ENCODE results near the gene KCNK10. TPM values are rescaled to one million over a fixed set of nuclear protein-coding genes. Genes with fewer than 3 reads are reported as not detected.

Gene KCNK10
- total RNA-seq, 1 experiment from 2014 or later: 0.96 TPM

DNA sequence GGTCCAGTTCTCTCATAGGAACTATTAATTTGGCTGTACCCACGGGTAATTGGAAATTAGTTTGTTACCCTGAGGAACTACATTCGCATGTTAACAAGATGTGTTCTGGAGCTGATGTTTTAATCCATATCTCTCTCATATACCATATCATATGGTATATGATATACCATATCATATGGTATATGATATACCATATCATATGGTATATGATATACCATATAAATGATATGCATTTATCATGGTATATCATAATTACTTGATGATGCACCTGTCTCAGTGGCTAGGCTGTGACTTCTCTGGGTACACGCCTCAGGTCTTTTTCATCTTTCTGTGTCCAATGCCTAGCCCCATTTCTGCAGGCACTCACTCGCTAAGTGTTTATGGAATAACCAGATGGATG lies 13.0 kb downstream of the KCNK10 start:
- POLR2A ChIA-PET: no interaction called here
- TF ChIP-seq, protein P1, sequence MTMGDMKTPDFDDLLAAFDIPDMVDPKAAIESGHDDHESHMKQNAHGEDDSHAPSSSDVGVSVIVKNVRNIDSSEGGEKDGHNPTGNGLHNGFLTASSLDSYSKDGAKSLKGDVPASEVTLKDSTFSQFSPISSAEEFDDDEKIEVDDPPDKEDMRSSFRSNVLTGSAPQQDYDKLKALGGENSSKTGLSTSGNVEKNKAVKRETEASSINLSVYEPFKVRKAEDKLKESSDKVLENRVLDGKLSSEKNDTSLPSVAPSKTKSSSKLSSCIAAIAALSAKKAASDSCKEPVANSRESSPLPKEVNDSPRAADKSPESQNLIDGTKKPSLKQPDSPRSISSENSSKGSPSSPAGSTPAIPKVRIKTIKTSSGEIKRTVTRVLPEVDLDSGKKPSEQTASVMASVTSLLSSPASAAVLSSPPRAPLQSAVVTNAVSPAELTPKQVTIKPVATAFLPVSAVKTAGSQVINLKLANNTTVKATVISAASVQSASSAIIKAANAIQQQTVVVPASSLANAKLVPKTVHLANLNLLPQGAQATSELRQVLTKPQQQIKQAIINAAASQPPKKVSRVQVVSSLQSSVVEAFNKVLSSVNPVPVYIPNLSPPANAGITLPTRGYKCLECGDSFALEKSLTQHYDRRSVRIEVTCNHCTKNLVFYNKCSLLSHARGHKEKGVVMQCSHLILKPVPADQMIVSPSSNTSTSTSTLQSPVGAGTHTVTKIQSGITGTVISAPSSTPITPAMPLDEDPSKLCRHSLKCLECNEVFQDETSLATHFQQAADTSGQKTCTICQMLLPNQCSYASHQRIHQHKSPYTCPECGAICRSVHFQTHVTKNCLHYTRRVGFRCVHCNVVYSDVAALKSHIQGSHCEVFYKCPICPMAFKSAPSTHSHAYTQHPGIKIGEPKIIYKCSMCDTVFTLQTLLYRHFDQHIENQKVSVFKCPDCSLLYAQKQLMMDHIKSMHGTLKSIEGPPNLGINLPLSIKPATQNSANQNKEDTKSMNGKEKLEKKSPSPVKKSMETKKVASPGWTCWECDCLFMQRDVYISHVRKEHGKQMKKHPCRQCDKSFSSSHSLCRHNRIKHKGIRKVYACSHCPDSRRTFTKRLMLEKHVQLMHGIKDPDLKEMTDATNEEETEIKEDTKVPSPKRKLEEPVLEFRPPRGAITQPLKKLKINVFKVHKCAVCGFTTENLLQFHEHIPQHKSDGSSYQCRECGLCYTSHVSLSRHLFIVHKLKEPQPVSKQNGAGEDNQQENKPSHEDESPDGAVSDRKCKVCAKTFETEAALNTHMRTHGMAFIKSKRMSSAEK (CRISPR knock-in tag; IDR thresholded peaks at IDR 0.05; ENCODE audit: borderline replicate concordance): no peak
- TF ChIP-seq EMX1 (CRISPR knock-in tag; IDR thresholded peaks at IDR 0.05) (no peak), MXD4 (CRISPR knock-in tag; IDR thresholded peaks at IDR 0.05; ENCODE audit: borderline replicate concordance) (no peak), ZNF263 (CRISPR knock-in tag; IDR thresholded peaks at IDR 0.05; ENCODE audit: low read depth) (no peak), NFATC4 (CRISPR knock-in tag; IDR thresholded peaks at IDR 0.05) (no peak), ZNF138 (CRISPR knock-in tag; conservative IDR thresholded peaks at IDR 0.05) (no peak), NFE2L1 (CRISPR knock-in tag; IDR thresholded peaks at IDR 0.05) (no peak), RORB (CRISPR knock-in tag; IDR thresholded peaks at IDR 0.05) (no peak)
- TF ChIP-seq, protein P2, sequence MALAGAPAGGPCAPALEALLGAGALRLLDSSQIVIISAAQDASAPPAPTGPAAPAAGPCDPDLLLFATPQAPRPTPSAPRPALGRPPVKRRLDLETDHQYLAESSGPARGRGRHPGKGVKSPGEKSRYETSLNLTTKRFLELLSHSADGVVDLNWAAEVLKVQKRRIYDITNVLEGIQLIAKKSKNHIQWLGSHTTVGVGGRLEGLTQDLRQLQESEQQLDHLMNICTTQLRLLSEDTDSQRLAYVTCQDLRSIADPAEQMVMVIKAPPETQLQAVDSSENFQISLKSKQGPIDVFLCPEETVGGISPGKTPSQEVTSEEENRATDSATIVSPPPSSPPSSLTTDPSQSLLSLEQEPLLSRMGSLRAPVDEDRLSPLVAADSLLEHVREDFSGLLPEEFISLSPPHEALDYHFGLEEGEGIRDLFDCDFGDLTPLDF (CRISPR knock-in tag; IDR thresholded peaks at IDR 0.05): no peak
- TF ChIP-seq, protein P3, sequence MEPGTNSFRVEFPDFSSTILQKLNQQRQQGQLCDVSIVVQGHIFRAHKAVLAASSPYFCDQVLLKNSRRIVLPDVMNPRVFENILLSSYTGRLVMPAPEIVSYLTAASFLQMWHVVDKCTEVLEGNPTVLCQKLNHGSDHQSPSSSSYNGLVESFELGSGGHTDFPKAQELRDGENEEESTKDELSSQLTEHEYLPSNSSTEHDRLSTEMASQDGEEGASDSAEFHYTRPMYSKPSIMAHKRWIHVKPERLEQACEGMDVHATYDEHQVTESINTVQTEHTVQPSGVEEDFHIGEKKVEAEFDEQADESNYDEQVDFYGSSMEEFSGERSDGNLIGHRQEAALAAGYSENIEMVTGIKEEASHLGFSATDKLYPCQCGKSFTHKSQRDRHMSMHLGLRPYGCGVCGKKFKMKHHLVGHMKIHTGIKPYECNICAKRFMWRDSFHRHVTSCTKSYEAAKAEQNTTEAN (CRISPR knock-in tag; IDR thresholded peaks at IDR 0.05): no peak
- TF ChIP-seq, protein P4, sequence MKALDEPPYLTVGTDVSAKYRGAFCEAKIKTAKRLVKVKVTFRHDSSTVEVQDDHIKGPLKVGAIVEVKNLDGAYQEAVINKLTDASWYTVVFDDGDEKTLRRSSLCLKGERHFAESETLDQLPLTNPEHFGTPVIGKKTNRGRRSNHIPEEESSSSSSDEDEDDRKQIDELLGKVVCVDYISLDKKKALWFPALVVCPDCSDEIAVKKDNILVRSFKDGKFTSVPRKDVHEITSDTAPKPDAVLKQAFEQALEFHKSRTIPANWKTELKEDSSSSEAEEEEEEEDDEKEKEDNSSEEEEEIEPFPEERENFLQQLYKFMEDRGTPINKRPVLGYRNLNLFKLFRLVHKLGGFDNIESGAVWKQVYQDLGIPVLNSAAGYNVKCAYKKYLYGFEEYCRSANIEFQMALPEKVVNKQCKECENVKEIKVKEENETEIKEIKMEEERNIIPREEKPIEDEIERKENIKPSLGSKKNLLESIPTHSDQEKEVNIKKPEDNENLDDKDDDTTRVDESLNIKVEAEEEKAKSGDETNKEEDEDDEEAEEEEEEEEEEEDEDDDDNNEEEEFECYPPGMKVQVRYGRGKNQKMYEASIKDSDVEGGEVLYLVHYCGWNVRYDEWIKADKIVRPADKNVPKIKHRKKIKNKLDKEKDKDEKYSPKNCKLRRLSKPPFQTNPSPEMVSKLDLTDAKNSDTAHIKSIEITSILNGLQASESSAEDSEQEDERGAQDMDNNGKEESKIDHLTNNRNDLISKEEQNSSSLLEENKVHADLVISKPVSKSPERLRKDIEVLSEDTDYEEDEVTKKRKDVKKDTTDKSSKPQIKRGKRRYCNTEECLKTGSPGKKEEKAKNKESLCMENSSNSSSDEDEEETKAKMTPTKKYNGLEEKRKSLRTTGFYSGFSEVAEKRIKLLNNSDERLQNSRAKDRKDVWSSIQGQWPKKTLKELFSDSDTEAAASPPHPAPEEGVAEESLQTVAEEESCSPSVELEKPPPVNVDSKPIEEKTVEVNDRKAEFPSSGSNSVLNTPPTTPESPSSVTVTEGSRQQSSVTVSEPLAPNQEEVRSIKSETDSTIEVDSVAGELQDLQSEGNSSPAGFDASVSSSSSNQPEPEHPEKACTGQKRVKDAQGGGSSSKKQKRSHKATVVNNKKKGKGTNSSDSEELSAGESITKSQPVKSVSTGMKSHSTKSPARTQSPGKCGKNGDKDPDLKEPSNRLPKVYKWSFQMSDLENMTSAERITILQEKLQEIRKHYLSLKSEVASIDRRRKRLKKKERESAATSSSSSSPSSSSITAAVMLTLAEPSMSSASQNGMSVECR (CRISPR knock-in tag; IDR thresholded peaks at IDR 0.05; ENCODE audit: borderline replicate concordance): no peak
- TF ChIP-seq, protein P5, sequence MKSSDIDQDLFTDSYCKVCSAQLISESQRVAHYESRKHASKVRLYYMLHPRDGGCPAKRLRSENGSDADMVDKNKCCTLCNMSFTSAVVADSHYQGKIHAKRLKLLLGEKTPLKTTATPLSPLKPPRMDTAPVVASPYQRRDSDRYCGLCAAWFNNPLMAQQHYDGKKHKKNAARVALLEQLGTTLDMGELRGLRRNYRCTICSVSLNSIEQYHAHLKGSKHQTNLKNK (CRISPR knock-in tag; IDR thresholded peaks at IDR 0.05): no peak
- TF ChIP-seq, protein P6, sequence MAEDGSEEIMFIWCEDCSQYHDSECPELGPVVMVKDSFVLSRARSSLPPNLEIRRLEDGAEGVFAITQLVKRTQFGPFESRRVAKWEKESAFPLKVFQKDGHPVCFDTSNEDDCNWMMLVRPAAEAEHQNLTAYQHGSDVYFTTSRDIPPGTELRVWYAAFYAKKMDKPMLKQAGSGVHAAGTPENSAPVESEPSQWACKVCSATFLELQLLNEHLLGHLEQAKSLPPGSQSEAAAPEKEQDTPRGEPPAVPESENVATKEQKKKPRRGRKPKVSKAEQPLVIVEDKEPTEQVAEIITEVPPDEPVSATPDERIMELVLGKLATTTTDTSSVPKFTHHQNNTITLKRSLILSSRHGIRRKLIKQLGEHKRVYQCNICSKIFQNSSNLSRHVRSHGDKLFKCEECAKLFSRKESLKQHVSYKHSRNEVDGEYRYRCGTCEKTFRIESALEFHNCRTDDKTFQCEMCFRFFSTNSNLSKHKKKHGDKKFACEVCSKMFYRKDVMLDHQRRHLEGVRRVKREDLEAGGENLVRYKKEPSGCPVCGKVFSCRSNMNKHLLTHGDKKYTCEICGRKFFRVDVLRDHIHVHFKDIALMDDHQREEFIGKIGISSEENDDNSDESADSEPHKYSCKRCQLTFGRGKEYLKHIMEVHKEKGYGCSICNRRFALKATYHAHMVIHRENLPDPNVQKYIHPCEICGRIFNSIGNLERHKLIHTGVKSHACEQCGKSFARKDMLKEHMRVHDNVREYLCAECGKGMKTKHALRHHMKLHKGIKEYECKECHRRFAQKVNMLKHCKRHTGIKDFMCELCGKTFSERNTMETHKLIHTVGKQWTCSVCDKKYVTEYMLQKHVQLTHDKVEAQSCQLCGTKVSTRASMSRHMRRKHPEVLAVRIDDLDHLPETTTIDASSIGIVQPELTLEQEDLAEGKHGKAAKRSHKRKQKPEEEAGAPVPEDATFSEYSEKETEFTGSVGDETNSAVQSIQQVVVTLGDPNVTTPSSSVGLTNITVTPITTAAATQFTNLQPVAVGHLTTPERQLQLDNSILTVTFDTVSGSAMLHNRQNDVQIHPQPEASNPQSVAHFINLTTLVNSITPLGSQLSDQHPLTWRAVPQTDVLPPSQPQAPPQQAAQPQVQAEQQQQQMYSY (CRISPR knock-in tag; IDR thresholded peaks at IDR 0.05): no peak
- TF ChIP-seq, protein P7, sequence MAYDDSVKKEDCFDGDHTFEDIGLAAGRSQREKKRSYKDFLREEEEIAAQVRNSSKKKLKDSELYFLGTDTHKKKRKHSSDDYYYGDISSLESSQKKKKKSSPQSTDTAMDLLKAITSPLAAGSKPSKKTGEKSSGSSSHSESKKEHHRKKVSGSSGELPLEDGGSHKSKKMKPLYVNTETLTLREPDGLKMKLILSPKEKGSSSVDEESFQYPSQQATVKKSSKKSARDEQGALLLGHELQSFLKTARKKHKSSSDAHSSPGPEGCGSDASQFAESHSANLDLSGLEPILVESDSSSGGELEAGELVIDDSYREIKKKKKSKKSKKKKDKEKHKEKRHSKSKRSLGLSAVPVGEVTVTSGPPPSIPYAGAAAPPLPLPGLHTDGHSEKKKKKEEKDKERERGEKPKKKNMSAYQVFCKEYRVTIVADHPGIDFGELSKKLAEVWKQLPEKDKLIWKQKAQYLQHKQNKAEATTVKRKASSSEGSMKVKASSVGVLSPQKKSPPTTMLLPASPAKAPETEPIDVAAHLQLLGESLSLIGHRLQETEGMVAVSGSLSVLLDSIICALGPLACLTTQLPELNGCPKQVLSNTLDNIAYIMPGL (CRISPR knock-in tag; IDR thresholded peaks at IDR 0.05): no peak
- TF ChIP-seq, protein P8, sequence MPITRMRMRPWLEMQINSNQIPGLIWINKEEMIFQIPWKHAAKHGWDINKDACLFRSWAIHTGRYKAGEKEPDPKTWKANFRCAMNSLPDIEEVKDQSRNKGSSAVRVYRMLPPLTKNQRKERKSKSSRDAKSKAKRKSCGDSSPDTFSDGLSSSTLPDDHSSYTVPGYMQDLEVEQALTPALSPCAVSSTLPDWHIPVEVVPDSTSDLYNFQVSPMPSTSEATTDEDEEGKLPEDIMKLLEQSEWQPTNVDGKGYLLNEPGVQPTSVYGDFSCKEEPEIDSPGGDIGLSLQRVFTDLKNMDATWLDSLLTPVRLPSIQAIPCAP (CRISPR knock-in tag; IDR thresholded peaks at IDR 0.05): no peak
- H3K27me3 Mint-ChIP-seq (ENCODE audit: low read depth): no peaks in the 10 kb centered on the region; the same call in 1 of the 2 replicates
- H3K27ac Mint-ChIP-seq: no peak overlapping the region
- CTCF ChIA-PET: no interaction called here
- H3K9me3 Mint-ChIP-seq: peaks cover 16% of the 10 kb centered on the region
- ATAC-seq (no peak), DNase-seq (ENCODE audit: low spot score) (no peak)
- H3K4me3 Mint-ChIP-seq: no peak overlapping the region
- peaks cover 7% of the 10 kb centered on the region; the same call in 1 of the 2 replicates for H3K36me3 Mint-ChIP-seq
- no peaks in the 10 kb centered on the region for H3K4me1 Mint-ChIP-seq
